ENCODE measurements around the gene LAMP5.

Gene LAMP5

GRCh38 chr20:9483131-9483530 lies 31.3 kb upstream of the LAMP5 start:
- H3K27ac ChIP-seq = peak overlapping the region in 7 of 11 experiments; percentile 57 to 76 (median 64); a peak in 9 of 22 replicates
- no peak overlapping the region for H3K4me3 ChIP-seq
- H3K36me3 ChIP-seq = 0 out of 22 replicates have a peak, but pooled peaks cover 0 to 2% (median 0%) of the 10 kb centered on the region in 11 experiments
- H4K20me1 ChIP-seq = no peaks in the 10 kb centered on the region
- peaks cover 0 to 5% (median 0%) of the 10 kb centered on the region in 11 experiments; a peak in 1 of 22 replicates for H3K27me3 ChIP-seq
- H3K9ac ChIP-seq = no peak overlapping the region
- TF ChIP-seq Cebpa-rat (IDR thresholded peaks at IDR 0.05) = no peak
- H3K9me3 ChIP-seq (replicated peaks in 1 of 11) = peaks cover 0 to 14% (median 4%) of the 10 kb centered on the region in 11 experiments; a peak in 7 of 22 replicates
- peak overlapping the region in 7 of 11 experiments; percentile 67 to 89 (median 80); a peak in 14 of 22 replicates for H3K4me2 ChIP-seq
- H3K4me1 ChIP-seq = peaks cover 9 to 72% (median 38%) of the 10 kb centered on the region in 10 experiments

GRCh38 chr20:9485614-9486340 lies 28.6 kb upstream of the LAMP5 start:
- Histone ChIP-seq H4K20me1 (no peaks in the 10 kb centered on the region), H3K4me2 (peak overlapping the region in 5 of 11 experiments; percentile 24 to 70 (median 47); a peak in 8 of 22 replicates), H3K4me3 (no peak overlapping the region), H3K9ac (no peak overlapping the region), H3K27me3 (no peaks in the 10 kb centered on the region), H3K9me3 (replicated peaks in 1 of 11) (peaks cover 0 to 14% (median 4%) of the 10 kb centered on the region in 11 experiments; a peak in 7 of 22 replicates), H3K27ac (peak overlapping the region in 1 of 11 experiments; percentile 31; a peak in 1 of 22 replicates), H3K4me1 (peaks cover 14 to 74% (median 43%) of the 10 kb centered on the region in 10 experiments), H3K36me3 (0 out of 22 replicates have a peak, but pooled peaks cover 0 to 2% (median 0%) of the 10 kb centered on the region in 11 experiments)
- TF ChIP-seq Cebpa-rat (IDR thresholded peaks at IDR 0.05) = no peak

- Histone ChIP-seq H3K36me3 (0 out of 22 replicates have a peak, but pooled peaks cover 0 to 2% (median 0%) of the 10 kb centered on the region in 11 experiments), H3K9ac (no peak overlapping the region), H3K4me3 (no peak overlapping the region), H3K27ac (no peak overlapping the region), H3K9me3 (replicated peaks in 1 of 11) (peaks cover 0 to 11% (median 4%) of the 10 kb centered on the region in 11 experiments; a peak in 7 of 22 replicates), H3K4me2 (peak overlapping the region in 1 of 11 experiments; percentile 31; a peak in 1 of 22 replicates), H4K20me1 (no peaks in the 10 kb centered on the region), H3K27me3 (no peaks in the 10 kb centered on the region), H3K4me1 (peaks cover 12 to 60% (median 28%) of the 10 kb centered on the region in 10 experiments)
- TF ChIP-seq Cebpa-rat (IDR thresholded peaks at IDR 0.05) = no peak
These were observed 27.2 kb upstream of the LAMP5 start for GRCh38 chr20:9487231-9487630.

GRCh38 chr20:9488063-9488462 lies 26.3 kb upstream of the LAMP5 start:
- Histone ChIP-seq H3K9ac (no peak overlapping the region), H3K4me2 (peak overlapping the region; percentile 3 to 72 (median 63); a peak in 21 of 22 replicates), H3K4me3 (no peak overlapping the region), H3K9me3 (replicated peaks in 1 of 11) (peaks cover 0 to 11% (median 4%) of the 10 kb centered on the region in 11 experiments; a peak in 7 of 22 replicates), H3K27ac (no peak overlapping the region), H3K4me1 (peaks cover 8 to 52% (median 20%) of the 10 kb centered on the region in 10 experiments), H3K36me3 (0 out of 22 replicates have a peak, but pooled peaks cover 0 to 2% (median 0%) of the 10 kb centered on the region in 11 experiments), H4K20me1 (no peaks in the 10 kb centered on the region), H3K27me3 (no peaks in the 10 kb centered on the region)
- TF ChIP-seq Cebpa-rat (IDR thresholded peaks at IDR 0.05) = no peak

GRCh38 chr20:9490161-9490560 lies 24.2 kb upstream of the LAMP5 start:
- Histone ChIP-seq H3K4me1 (peaks cover 8 to 31% (median 14%) of the 10 kb centered on the region in 10 experiments), H3K9ac (no peak overlapping the region), H4K20me1 (no peaks in the 10 kb centered on the region), H3K27me3 (no peaks in the 10 kb centered on the region), H3K4me3 (no peak overlapping the region), H3K9me3 (replicated peaks in 1 of 11) (peaks cover 0 to 9% (median 4%) of the 10 kb centered on the region in 11 experiments; a peak in 7 of 22 replicates), H3K27ac (no peak overlapping the region), H3K4me2 (no peak overlapping the region), H3K36me3 (0 out of 22 replicates have a peak, but pooled peaks cover 0 to 2% (median 0%) of the 10 kb centered on the region in 11 experiments)
- no peak for TF ChIP-seq Cebpa-rat (IDR thresholded peaks at IDR 0.05)

GRCh38 chr20:9490631-9491030 lies 23.8 kb upstream of the LAMP5 start:
- Histone ChIP-seq H3K9ac (no peak overlapping the region), H3K4me1 (peaks cover 8 to 27% (median 13%) of the 10 kb centered on the region in 10 experiments)

GRCh38 chr20:9491324-9491723 lies 23.1 kb upstream of the LAMP5 start:
- H3K27ac ChIP-seq = no peak overlapping the region
- TF ChIP-seq Cebpa-rat (IDR thresholded peaks at IDR 0.05) = no peak
- H3K36me3 ChIP-seq = no peaks in the 10 kb centered on the region
- no peak overlapping the region for H3K4me2 ChIP-seq
- no peak overlapping the region for H3K4me3 ChIP-seq
- H3K9me3 ChIP-seq (replicated peaks in 1 of 11) = peaks cover 0 to 16% (median 0%) of the 10 kb centered on the region in 11 experiments; a peak in 3 of 22 replicates
- H3K4me1 ChIP-seq = peaks cover 8 to 20% (median 10%) of the 10 kb centered on the region in 10 experiments
- H4K20me1 ChIP-seq = no peaks in the 10 kb centered on the region
- H3K9ac ChIP-seq = no peak overlapping the region
- no peaks in the 10 kb centered on the region for H3K27me3 ChIP-seq

More at GRCh38 chr20:9490631-9491030, 23.8 kb upstream of the LAMP5 start:
- Histone ChIP-seq H3K27me3 (no peaks in the 10 kb centered on the region), H4K20me1 (no peaks in the 10 kb centered on the region), H3K4me3 (no peak overlapping the region), H3K27ac (no peak overlapping the region), H3K36me3 (0 out of 22 replicates have a peak, but pooled peaks cover 0 to under 1% (median 0%) of the 10 kb centered on the region in 11 experiments), H3K4me2 (no peak overlapping the region), H3K9me3 (replicated peaks in 1 of 11) (peaks cover 0 to 12% (median 3%) of the 10 kb centered on the region in 11 experiments; a peak in 9 of 22 replicates)
- TF ChIP-seq Cebpa-rat (IDR thresholded peaks at IDR 0.05) = no peak

GRCh38 chr20:9492067-9492466 lies 22.3 kb upstream of the LAMP5 start:
- no peak overlapping the region for H3K9ac ChIP-seq
- peaks cover 0 to 19% (median 0%) of the 10 kb centered on the region in 11 experiments; a peak in 3 of 22 replicates for H3K9me3 ChIP-seq (replicated peaks in 1 of 11)
- no peaks in the 10 kb centered on the region for H3K36me3 ChIP-seq
- H3K4me1 ChIP-seq = peaks cover 8 to 13% (median 10%) of the 10 kb centered on the region in 10 experiments
- no peak overlapping the region for H3K4me3 ChIP-seq
- H4K20me1 ChIP-seq = no peaks in the 10 kb centered on the region
- TF ChIP-seq Cebpa-rat (IDR thresholded peaks at IDR 0.05) = no peak
- H3K4me2 ChIP-seq = no peak overlapping the region
- H3K27ac ChIP-seq = no peak overlapping the region
- H3K27me3 ChIP-seq = no peaks in the 10 kb centered on the region

GRCh38 chr20:9493803-9494202 lies 20.6 kb upstream of the LAMP5 start:
- no peaks in the 10 kb centered on the region for H4K20me1 ChIP-seq
- no peak overlapping the region for H3K9ac ChIP-seq
- no peak overlapping the region for H3K4me2 ChIP-seq
- no peak overlapping the region for H3K27ac ChIP-seq
- no peak for TF ChIP-seq Cebpa-rat (IDR thresholded peaks at IDR 0.05)
- peaks cover 0 to 10% (median 0%) of the 10 kb centered on the region in 10 experiments; a peak in 6 of 20 replicates for H3K4me1 ChIP-seq
- no peak overlapping the region for H3K4me3 ChIP-seq
- no peaks in the 10 kb centered on the region for H3K36me3 ChIP-seq
- H3K27me3 ChIP-seq = no peaks in the 10 kb centered on the region
- peaks cover 0 to 20% (median 0%) of the 10 kb centered on the region in 11 experiments; a peak in 3 of 22 replicates for H3K9me3 ChIP-seq (replicated peaks in 1 of 11)
